ENCODE measurements around the gene CACNA1D.

Gene CACNA1D

DNA sequence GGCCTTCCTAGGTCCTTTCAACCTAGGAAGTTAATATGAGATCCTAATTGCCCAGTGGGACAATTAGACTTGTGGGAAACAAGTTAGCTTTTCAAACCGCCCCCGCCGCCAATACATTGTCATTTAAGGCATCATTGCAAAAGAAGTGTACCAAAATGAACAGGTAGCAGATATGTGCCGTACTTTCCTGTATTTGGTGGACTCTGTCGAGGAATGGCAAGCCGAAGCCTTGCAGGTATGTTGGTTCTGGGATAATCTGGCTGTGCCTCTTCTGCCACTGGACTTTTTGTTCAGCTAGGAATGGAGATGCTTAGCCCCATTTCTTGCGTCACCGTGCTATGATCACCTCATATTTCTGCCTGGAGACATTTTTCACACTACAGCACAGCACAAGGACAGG is 157.5 kb downstream of the CACNA1D start:
- Histone ChIP-seq H2AFZ (ENCODE audit: low read depth, low read length) (no peak overlapping the region), H3K9me3 (ENCODE audit: insufficient read depth, low read length) (peaks cover 36% of the 10 kb centered on the region; the same call in 1 of the 2 replicates), H3K36me3 (replicated peaks; ENCODE audit: low read depth, low read length) (peaks cover 12% of the 10 kb centered on the region), H3K9ac (ENCODE audit: low read length) (no peak overlapping the region), H3K4me3 (ENCODE audit: low read length) (no peak overlapping the region), H3K27ac (ENCODE audit: low read length) (peak overlapping the region; percentile 83; the same call in 1 of the 2 replicates), H4K20me1 (ENCODE audit: insufficient read depth, low read length) (no peaks in the 10 kb centered on the region), H3K27me3 (ENCODE audit: low read depth, low read length) (no peaks in the 10 kb centered on the region), H3K79me2 (ENCODE audit: low read length) (no peaks in the 10 kb centered on the region), H3K4me2 (ENCODE audit: low read length) (peak overlapping the region; percentile 81; the same call in 1 of the 2 replicates), H3K4me1 (ENCODE audit: low read length) (peaks cover 48% of the 10 kb centered on the region)
- TF ChIP-seq, protein P1, sequence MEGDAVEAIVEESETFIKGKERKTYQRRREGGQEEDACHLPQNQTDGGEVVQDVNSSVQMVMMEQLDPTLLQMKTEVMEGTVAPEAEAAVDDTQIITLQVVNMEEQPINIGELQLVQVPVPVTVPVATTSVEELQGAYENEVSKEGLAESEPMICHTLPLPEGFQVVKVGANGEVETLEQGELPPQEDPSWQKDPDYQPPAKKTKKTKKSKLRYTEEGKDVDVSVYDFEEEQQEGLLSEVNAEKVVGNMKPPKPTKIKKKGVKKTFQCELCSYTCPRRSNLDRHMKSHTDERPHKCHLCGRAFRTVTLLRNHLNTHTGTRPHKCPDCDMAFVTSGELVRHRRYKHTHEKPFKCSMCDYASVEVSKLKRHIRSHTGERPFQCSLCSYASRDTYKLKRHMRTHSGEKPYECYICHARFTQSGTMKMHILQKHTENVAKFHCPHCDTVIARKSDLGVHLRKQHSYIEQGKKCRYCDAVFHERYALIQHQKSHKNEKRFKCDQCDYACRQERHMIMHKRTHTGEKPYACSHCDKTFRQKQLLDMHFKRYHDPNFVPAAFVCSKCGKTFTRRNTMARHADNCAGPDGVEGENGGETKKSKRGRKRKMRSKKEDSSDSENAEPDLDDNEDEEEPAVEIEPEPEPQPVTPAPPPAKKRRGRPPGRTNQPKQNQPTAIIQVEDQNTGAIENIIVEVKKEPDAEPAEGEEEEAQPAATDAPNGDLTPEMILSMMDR (IDR thresholded peaks at IDR 0.05; ENCODE audit: low read depth, low read length) = no peak
- no peak for TF ChIP-seq EZH2phosphoT487 (IDR thresholded peaks at IDR 0.05; ENCODE audit: low read depth)

DNA sequence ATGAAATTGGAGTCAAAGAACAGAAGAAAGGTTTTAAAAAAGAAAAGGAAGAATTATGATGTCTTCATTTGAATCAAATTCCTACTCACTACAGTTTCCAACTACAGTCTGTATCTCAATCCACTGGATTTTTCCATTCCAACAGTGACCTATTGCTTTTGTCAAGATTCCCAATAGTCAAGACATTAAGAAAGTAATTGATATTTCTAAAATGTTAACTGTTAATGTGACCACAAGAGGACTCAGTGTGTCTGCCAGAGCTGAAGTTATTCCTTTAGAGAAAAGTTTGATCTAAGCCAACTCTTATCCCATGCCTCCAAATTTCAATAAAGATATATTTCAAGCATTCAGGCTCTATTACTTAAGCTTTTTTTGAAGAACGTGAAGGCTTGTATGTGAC is 163.2 kb downstream of the CACNA1D start:
- H3K4me2 ChIP-seq (ENCODE audit: low read length) = no peak overlapping the region
- H3K4me1 ChIP-seq (ENCODE audit: low read length) = no peaks in the 10 kb centered on the region
- peaks cover 60% of the 10 kb centered on the region for H3K9me3 ChIP-seq (ENCODE audit: insufficient read depth, low read length)
- no peaks in the 10 kb centered on the region for H4K20me1 ChIP-seq (ENCODE audit: insufficient read depth, low read length)
- no peak overlapping the region for H3K27ac ChIP-seq (ENCODE audit: low read length)
- peaks cover 22% of the 10 kb centered on the region for H3K36me3 ChIP-seq (replicated peaks; ENCODE audit: low read depth, low read length)
- no peak overlapping the region for H2AFZ ChIP-seq (ENCODE audit: low read depth, low read length)
- no peaks in the 10 kb centered on the region for H3K27me3 ChIP-seq (ENCODE audit: low read depth, low read length)
- H3K9ac ChIP-seq (ENCODE audit: low read length) = no peak overlapping the region
- H3K79me2 ChIP-seq (ENCODE audit: low read length) = no peaks in the 10 kb centered on the region
- TF ChIP-seq, protein P1 (IDR thresholded peaks at IDR 0.05; ENCODE audit: low read depth, low read length) = no peak
- TF ChIP-seq EZH2phosphoT487 (IDR thresholded peaks at IDR 0.05; ENCODE audit: low read depth) = no peak
- H3K4me3 ChIP-seq (ENCODE audit: low read length) = no peak overlapping the region

DNA sequence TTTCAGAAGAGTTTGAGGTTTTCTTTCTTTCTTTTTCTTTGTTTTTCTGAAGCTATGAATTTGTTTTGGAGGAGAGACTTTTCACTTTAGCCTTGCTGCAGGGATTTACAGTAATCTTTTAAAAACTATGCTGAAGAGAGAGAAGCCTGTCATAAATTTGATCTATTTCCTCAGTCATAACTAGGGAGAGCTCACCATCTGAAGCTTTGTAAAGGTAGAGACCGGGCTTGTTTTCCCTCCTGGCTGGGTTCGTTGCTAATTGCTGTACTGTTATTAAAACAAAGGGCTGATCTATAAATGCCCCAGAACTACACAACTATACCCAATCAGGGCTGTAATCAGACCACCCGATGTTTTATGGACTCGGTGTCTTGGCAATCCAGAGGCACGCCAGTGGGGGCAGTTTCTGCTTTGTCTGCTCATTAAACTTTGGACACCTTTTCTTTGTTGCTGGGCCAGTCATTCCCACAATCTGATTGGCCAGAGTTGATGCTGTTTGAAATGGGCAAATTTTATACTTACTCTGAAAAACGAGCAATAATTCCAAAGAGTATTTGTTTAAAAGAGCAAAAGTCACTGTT is 164.3 kb downstream of the CACNA1D start:
- Histone ChIP-seq H3K36me3 (replicated peaks; ENCODE audit: low read depth, low read length) (peaks cover 22% of the 10 kb centered on the region), H3K4me2 (ENCODE audit: low read length) (no peak overlapping the region), H2AFZ (ENCODE audit: low read depth, low read length) (no peak overlapping the region)

DNA sequence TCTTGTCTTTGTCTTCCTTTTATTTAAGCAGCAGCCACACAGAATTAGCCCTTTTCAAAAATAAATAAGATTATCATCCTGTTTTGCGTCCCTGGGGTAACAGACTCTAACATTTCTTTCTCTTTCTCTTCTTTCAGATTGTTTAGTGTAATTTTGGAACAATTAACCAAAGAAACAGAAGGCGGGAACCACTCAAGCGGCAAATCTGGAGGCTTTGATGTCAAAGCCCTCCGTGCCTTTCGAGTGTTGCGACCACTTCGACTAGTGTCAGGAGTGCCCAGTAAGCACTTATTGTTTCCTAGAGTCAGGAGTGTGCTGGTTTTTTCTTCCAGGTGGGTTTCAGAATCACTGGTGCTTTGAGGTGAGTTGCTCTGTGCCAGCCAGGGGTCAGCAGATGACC is 165.6 kb downstream of the CACNA1D start:
- no peak overlapping the region for H3K4me3 ChIP-seq (ENCODE audit: low read length)
- no peak overlapping the region for H2AFZ ChIP-seq (ENCODE audit: low read depth, low read length)
- H3K9me3 ChIP-seq (ENCODE audit: insufficient read depth, low read length) = peaks cover 43% of the 10 kb centered on the region
- TF ChIP-seq, protein P1 (IDR thresholded peaks at IDR 0.05; ENCODE audit: low read depth, low read length) = no peak
- TF ChIP-seq EZH2phosphoT487 (IDR thresholded peaks at IDR 0.05; ENCODE audit: low read depth) = no peak
- no peak overlapping the region for H3K4me2 ChIP-seq (ENCODE audit: low read length)
- H4K20me1 ChIP-seq (ENCODE audit: insufficient read depth, low read length) = no peaks in the 10 kb centered on the region
- H3K79me2 ChIP-seq (ENCODE audit: low read length) = no peaks in the 10 kb centered on the region
- H3K4me1 ChIP-seq (ENCODE audit: low read length) = no peaks in the 10 kb centered on the region
- peaks cover 17% of the 10 kb centered on the region for H3K36me3 ChIP-seq (replicated peaks; ENCODE audit: low read depth, low read length)
- no peak overlapping the region for H3K9ac ChIP-seq (ENCODE audit: low read length)
- no peaks in the 10 kb centered on the region for H3K27me3 ChIP-seq (ENCODE audit: low read depth, low read length)
- H3K27ac ChIP-seq (ENCODE audit: low read length) = no peak overlapping the region

More for the DNA sequence above, 164.3 kb downstream of the CACNA1D start:
- Histone ChIP-seq H3K9me3 (ENCODE audit: insufficient read depth, low read length) (peaks cover 56% of the 10 kb centered on the region), H3K4me3 (ENCODE audit: low read length) (no peak overlapping the region), H3K27me3 (ENCODE audit: low read depth, low read length) (no peaks in the 10 kb centered on the region), H3K9ac (ENCODE audit: low read length) (no peak overlapping the region), H3K79me2 (ENCODE audit: low read length) (no peaks in the 10 kb centered on the region), H3K27ac (ENCODE audit: low read length) (no peak overlapping the region), H3K4me1 (ENCODE audit: low read length) (no peaks in the 10 kb centered on the region), H4K20me1 (ENCODE audit: insufficient read depth, low read length) (no peaks in the 10 kb centered on the region)
- TF ChIP-seq, protein P1 (IDR thresholded peaks at IDR 0.05; ENCODE audit: low read depth, low read length) = no peak
- TF ChIP-seq EZH2phosphoT487 (IDR thresholded peaks at IDR 0.05; ENCODE audit: low read depth) = no peak

Data from OCI-LY3 (cell line).